HEK293 (cell line): Measurements from ENCODE around the gene NKAPL.

Experiments
- ZBTB20 ChIP-seq: fragments of 450-650 bp; formaldehyde crosslinking; IDR thresholded peaks from 2 replicates; pipeline ENCODE4 v1.5.1; 2016; ENCODE audit warnings: missing biosample characterization, missing genetic modification characterization
- ZBTB7A ChIP-seq: fragments of 450-650 bp; formaldehyde crosslinking; IDR thresholded peaks from 2 replicates; pipeline ENCODE4 v1.5.1; 2016; ENCODE audit warnings: low read depth, missing biosample characterization, missing genetic modification characterization
- ZFP3 ChIP-seq: fragments of 450-650 bp; formaldehyde crosslinking; IDR thresholded peaks from 2 replicates; pipeline ENCODE4 v1.5.1; 2016; ENCODE audit warnings: low read depth, missing biosample characterization, missing genetic modification characterization
- ZNF155 ChIP-seq: fragments of 450-650 bp; formaldehyde crosslinking; IDR thresholded peaks from 2 replicates; pipeline ENCODE4 v1.5.1; 2016; ENCODE audit warnings: missing biosample characterization, missing genetic modification characterization
- ZNF16 ChIP-seq: fragments of 450-650 bp; formaldehyde crosslinking; IDR thresholded peaks from 2 replicates; pipeline ENCODE4 v1.5.1; 2016; ENCODE audit warnings: low read depth, missing biosample characterization, missing genetic modification characterization
- ZNF174 ChIP-seq: fragments of 450-650 bp; formaldehyde crosslinking; IDR thresholded peaks from 2 replicates; pipeline ENCODE4 v1.5.0; 2017; ENCODE audit warnings: missing biosample characterization, mild to moderate bottlenecking, missing genetic modification characterization
- ZNF19 ChIP-seq: fragments of 450-650 bp; formaldehyde crosslinking; IDR thresholded peaks from 2 replicates; pipeline ENCODE4; 2016; ENCODE audit warnings: missing biosample characterization, missing genetic modification characterization, low read depth
- ZNF202 ChIP-seq: fragments of 450-650 bp; formaldehyde crosslinking; IDR thresholded peaks from 2 replicates; pipeline ENCODE4 v1.5.1; 2016; ENCODE audit warnings: missing biosample characterization, missing genetic modification characterization, borderline replicate concordance
- ZNF248 ChIP-seq: fragments of 450-650 bp; formaldehyde crosslinking; IDR thresholded peaks from 2 replicates; pipeline ENCODE4 v1.5.1; 2017; ENCODE audit warnings: missing biosample characterization, missing genetic modification characterization
- ZNF266 ChIP-seq: fragments of 450-650 bp; formaldehyde crosslinking; IDR thresholded peaks from 2 replicates; pipeline ENCODE4 v1.5.1; 2016; ENCODE audit warnings: missing biosample characterization, missing genetic modification characterization, low read depth
- ZNF274 ChIP-seq, 2 experiments: fragments of 200-500 bp in 1 of 2; fragments of 450-650 bp in 1 of 2; sonication (Bioruptor generic) in 1 of 2; formaldehyde crosslinking in 1 of 2; IDR thresholded peaks; 2 replicates each; pipeline versions ENCODE4 v1.5.1 to v1.6.1; 2014 to 2016; ENCODE audit warnings: borderline replicate concordance in 1 of 2, inconsistent platforms in 1 of 2, low read length in 1 of 2, missing biosample characterization in 1 of 2, missing genetic modification characterization in 1 of 2
- ZNF37A ChIP-seq: fragments of 450-650 bp; IDR thresholded peaks from 2 replicates; pipeline ENCODE4 v1.5.1; 2018; ENCODE audit warnings: missing biosample characterization, missing genetic modification characterization
- ZNF391 ChIP-seq: fragments of 450-650 bp; formaldehyde crosslinking; IDR thresholded peaks from 2 replicates; pipeline ENCODE4 v1.5.1; 2016; ENCODE audit warnings: low read depth, missing biosample characterization, missing genetic modification characterization, borderline replicate concordance
- ZNF473 ChIP-seq: fragments of 450-650 bp; formaldehyde crosslinking; IDR thresholded peaks from 2 replicates; pipeline ENCODE4 v1.5.1; 2017; ENCODE audit warnings: missing biosample characterization, missing genetic modification characterization
- ZNF596 ChIP-seq: fragments of 450-650 bp; IDR thresholded peaks from 2 replicates; pipeline ENCODE4 v1.5.0; 2018; ENCODE audit warnings: missing biosample characterization, mild to moderate bottlenecking, missing genetic modification characterization, moderate library complexity
- ZNF600 ChIP-seq: fragments of 450-650 bp; formaldehyde crosslinking; IDR thresholded peaks from 2 replicates; pipeline ENCODE4 v1.5.1; 2016; ENCODE audit warnings: missing biosample characterization, missing genetic modification characterization
- ZNF629 ChIP-seq: fragments of 450-650 bp; formaldehyde crosslinking; IDR thresholded peaks from 2 replicates; pipeline ENCODE4 v1.5.1; 2017; ENCODE audit warnings: missing biosample characterization, missing genetic modification characterization
- ZNF658 ChIP-seq: fragments of 450-650 bp; formaldehyde crosslinking; IDR thresholded peaks from 2 replicates; pipeline ENCODE4; 2016; ENCODE audit warnings: missing biosample characterization, missing genetic modification characterization
- ZNF792 ChIP-seq: fragments of 450-650 bp; formaldehyde crosslinking; IDR thresholded peaks from 2 replicates; pipeline ENCODE4 v1.5.1; 2016; ENCODE audit warnings: missing biosample characterization, missing genetic modification characterization
- ZSCAN23 ChIP-seq: fragments of 450-650 bp; formaldehyde crosslinking; IDR thresholded peaks from 2 replicates; pipeline ENCODE4 v1.5.1; 2016; ENCODE audit warnings: missing biosample characterization, missing genetic modification characterization
- TF ChIP-seq, protein P1 (sequence below): fragments of 450-650 bp; formaldehyde crosslinking; IDR thresholded peaks from 2 replicates; pipeline ENCODE4 v1.5.1; 2016; ENCODE audit warnings: missing biosample characterization, missing genetic modification characterization, borderline replicate concordance
- TF ChIP-seq, protein P2 (sequence below): fragments of 450-650 bp; formaldehyde crosslinking; IDR thresholded peaks from 2 replicates; pipeline ENCODE4 v1.5.1; 2016; ENCODE audit warnings: missing biosample characterization, missing genetic modification characterization
- TF ChIP-seq, protein P3 (sequence below): fragments of 450-650 bp; formaldehyde crosslinking; IDR thresholded peaks from 2 replicates; pipeline ENCODE4 v1.5.1; 2016; ENCODE audit warnings: missing biosample characterization, missing genetic modification characterization, borderline replicate concordance
- TF ChIP-seq, protein P4 (sequence below): fragments of 450-650 bp; formaldehyde crosslinking; conservative IDR thresholded peaks from 2 replicates; pipeline ENCODE4 v1.5.1; 2016; ENCODE audit warnings: low read depth, missing biosample characterization, missing genetic modification characterization

The NKAPL gene

DNA sequence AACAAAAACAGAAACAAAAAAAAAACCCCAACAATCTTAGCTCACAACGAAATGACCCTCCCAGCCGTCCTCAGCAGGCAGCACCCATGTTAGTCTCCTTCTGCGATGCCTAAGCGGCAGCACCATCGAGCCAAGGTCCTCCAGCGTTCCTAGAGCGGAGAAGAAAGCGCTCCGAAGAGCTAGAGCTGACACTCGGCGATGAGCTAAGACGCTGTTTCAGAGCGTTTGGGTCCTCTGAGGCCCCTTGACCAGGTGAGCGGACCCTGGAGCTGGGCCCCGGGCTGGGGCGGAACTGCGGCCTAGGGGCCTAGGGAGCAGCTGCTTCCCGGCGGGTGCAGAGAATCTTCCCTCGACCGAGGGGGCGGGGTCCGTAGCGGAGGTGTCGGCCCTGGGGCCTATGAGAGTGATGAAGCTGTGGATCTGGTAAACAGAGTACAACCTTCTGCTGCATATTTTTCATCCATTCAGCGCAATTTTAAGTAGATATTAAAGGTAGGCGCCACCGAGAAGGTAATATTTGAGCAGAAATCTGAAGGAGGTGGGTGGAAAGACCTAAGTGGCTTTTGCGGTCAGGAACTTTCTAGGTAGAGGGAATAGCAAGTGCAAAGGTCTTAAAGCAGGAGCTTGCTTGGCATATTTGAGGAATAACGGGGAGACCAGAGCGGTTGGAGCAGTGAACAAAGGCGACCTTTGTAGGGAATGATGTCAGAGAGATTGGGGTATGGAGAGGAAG, 8.0 kb downstream of the NKAPL start, which contains the start of gene ZSCAN26 (continued):
- TF ChIP-seq, protein P1, sequence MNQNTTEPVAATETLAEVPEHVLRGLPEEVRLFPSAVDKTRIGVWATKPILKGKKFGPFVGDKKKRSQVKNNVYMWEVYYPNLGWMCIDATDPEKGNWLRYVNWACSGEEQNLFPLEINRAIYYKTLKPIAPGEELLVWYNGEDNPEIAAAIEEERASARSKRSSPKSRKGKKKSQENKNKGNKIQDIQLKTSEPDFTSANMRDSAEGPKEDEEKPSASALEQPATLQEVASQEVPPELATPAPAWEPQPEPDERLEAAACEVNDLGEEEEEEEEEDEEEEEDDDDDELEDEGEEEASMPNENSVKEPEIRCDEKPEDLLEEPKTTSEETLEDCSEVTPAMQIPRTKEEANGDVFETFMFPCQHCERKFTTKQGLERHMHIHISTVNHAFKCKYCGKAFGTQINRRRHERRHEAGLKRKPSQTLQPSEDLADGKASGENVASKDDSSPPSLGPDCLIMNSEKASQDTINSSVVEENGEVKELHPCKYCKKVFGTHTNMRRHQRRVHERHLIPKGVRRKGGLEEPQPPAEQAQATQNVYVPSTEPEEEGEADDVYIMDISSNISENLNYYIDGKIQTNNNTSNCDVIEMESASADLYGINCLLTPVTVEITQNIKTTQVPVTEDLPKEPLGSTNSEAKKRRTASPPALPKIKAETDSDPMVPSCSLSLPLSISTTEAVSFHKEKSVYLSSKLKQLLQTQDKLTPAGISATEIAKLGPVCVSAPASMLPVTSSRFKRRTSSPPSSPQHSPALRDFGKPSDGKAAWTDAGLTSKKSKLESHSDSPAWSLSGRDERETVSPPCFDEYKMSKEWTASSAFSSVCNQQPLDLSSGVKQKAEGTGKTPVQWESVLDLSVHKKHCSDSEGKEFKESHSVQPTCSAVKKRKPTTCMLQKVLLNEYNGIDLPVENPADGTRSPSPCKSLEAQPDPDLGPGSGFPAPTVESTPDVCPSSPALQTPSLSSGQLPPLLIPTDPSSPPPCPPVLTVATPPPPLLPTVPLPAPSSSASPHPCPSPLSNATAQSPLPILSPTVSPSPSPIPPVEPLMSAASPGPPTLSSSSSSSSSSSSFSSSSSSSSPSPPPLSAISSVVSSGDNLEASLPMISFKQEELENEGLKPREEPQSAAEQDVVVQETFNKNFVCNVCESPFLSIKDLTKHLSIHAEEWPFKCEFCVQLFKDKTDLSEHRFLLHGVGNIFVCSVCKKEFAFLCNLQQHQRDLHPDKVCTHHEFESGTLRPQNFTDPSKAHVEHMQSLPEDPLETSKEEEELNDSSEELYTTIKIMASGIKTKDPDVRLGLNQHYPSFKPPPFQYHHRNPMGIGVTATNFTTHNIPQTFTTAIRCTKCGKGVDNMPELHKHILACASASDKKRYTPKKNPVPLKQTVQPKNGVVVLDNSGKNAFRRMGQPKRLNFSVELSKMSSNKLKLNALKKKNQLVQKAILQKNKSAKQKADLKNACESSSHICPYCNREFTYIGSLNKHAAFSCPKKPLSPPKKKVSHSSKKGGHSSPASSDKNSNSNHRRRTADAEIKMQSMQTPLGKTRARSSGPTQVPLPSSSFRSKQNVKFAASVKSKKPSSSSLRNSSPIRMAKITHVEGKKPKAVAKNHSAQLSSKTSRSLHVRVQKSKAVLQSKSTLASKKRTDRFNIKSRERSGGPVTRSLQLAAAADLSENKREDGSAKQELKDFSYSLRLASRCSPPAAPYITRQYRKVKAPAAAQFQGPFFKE (tag by site-specific recombination), result no peak
- TF ChIP-seq ZBTB20 (tag by site-specific recombination) (peak; percentile 98), ZNF266 (tag by site-specific recombination) (no peak), ZNF274 (IDR thresholded peaks at IDR 0.05; ENCODE audit: low read length) (no peak), ZNF274 (tag by site-specific recombination; IDR thresholded peaks at IDR 0.05; ENCODE audit: borderline replicate concordance) (no peak), ZNF473 (tag by site-specific recombination) (no peak), ZNF596 (no peak), ZNF174 (tag by site-specific recombination) (no peak), ZNF391 (tag by site-specific recombination) (no peak), ZNF658 (tag by site-specific recombination) (no peak), ZNF629 (tag by site-specific recombination) (peak; percentile 68), ZNF37A (tag by site-specific recombination) (no peak), ZNF600 (peak; percentile 74), ZBTB7A (tag by site-specific recombination) (no peak), ZSCAN23 (tag by site-specific recombination) (no peak), ZNF19 (no peak), ZNF248 (tag by site-specific recombination) (no peak), ZFP3 (tag by site-specific recombination) (no peak), ZNF155 (tag by site-specific recombination) (no peak), ZNF792 (tag by site-specific recombination) (no peak), ZNF16 (no peak), ZNF202 (tag by site-specific recombination) (no peak)
- TF ChIP-seq, protein P2, sequence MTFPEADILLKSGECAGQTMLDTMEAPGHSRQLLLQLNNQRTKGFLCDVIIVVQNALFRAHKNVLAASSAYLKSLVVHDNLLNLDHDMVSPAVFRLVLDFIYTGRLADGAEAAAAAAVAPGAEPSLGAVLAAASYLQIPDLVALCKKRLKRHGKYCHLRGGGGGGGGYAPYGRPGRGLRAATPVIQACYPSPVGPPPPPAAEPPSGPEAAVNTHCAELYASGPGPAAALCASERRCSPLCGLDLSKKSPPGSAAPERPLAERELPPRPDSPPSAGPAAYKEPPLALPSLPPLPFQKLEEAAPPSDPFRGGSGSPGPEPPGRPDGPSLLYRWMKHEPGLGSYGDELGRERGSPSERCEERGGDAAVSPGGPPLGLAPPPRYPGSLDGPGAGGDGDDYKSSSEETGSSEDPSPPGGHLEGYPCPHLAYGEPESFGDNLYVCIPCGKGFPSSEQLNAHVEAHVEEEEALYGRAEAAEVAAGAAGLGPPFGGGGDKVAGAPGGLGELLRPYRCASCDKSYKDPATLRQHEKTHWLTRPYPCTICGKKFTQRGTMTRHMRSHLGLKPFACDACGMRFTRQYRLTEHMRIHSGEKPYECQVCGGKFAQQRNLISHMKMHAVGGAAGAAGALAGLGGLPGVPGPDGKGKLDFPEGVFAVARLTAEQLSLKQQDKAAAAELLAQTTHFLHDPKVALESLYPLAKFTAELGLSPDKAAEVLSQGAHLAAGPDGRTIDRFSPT (tag by site-specific recombination), result no peak
- TF ChIP-seq, protein P3, sequence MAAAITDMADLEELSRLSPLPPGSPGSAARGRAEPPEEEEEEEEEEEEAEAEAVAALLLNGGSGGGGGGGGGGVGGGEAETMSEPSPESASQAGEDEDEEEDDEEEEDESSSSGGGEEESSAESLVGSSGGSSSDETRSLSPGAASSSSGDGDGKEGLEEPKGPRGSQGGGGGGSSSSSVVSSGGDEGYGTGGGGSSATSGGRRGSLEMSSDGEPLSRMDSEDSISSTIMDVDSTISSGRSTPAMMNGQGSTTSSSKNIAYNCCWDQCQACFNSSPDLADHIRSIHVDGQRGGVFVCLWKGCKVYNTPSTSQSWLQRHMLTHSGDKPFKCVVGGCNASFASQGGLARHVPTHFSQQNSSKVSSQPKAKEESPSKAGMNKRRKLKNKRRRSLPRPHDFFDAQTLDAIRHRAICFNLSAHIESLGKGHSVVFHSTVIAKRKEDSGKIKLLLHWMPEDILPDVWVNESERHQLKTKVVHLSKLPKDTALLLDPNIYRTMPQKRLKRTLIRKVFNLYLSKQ, result no peak
- TF ChIP-seq, protein P4, sequence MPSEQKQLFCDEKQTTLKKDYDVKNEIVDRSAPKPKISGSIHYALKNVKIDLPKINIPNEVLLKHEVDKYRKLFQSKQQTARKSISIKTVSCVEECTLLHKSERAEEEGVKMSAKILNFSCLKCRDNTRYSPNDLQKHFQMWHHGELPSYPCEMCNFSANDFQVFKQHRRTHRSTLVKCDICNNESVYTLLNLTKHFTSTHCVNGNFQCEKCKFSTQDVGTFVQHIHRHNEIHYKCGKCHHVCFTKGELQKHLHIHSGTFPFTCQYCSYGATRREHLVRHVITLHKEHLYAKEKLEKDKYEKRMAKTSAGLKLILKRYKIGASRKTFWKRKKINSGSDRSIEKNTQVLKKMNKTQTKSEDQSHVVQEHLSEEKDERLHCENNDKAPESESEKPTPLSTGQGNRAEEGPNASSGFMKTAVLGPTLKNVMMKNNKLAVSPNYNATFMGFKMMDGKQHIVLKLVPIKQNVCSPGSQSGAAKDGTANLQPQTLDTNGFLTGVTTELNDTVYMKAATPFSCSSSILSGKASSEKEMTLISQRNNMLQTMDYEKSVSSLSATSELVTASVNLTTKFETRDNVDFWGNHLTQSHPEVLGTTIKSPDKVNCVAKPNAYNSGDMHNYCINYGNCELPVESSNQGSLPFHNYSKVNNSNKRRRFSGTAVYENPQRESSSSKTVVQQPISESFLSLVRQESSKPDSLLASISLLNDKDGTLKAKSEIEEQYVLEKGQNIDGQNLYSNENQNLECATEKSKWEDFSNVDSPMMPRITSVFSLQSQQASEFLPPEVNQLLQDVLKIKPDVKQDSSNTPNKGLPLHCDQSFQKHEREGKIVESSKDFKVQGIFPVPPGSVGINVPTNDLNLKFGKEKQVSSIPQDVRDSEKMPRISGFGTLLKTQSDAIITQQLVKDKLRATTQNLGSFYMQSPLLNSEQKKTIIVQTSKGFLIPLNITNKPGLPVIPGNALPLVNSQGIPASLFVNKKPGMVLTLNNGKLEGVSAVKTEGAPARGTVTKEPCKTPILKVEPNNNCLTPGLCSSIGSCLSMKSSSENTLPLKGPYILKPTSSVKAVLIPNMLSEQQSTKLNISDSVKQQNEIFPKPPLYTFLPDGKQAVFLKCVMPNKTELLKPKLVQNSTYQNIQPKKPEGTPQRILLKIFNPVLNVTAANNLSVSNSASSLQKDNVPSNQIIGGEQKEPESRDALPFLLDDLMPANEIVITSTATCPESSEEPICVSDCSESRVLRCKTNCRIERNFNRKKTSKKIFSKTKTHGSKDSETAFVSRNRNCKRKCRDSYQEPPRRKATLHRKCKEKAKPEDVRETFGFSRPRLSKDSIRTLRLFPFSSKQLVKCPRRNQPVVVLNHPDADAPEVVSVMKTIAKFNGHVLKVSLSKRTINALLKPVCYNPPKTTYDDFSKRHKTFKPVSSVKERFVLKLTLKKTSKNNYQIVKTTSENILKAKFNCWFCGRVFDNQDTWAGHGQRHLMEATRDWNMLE, result peak; percentile 58; the same call in 1 of the 2 replicates
